Breast epithelium (tissue), 3 donors: ENCODE measurements around the gene GRIK3.

Experiments
- POLR2A ChIP-seq: fragments of 450-650 bp; IDR thresholded peaks from one replicate; pipeline ENCODE4 v1.6.1; 2016; ENCODE audit warnings: antibody characterized with exemption, mild to moderate bottlenecking, moderate library complexity
- TF ChIP-seq, protein P1 (sequence below), 3 donors: fragments of 450-650 bp; IDR thresholded peaks; one replicate each; pipeline ENCODE4 v1.5.1; 2016 to 2017; ENCODE audit warnings: antibody characterized with exemption in 3 of 3, mild to moderate bottlenecking in 3 of 3, moderate library complexity in 3 of 3

DNA sequence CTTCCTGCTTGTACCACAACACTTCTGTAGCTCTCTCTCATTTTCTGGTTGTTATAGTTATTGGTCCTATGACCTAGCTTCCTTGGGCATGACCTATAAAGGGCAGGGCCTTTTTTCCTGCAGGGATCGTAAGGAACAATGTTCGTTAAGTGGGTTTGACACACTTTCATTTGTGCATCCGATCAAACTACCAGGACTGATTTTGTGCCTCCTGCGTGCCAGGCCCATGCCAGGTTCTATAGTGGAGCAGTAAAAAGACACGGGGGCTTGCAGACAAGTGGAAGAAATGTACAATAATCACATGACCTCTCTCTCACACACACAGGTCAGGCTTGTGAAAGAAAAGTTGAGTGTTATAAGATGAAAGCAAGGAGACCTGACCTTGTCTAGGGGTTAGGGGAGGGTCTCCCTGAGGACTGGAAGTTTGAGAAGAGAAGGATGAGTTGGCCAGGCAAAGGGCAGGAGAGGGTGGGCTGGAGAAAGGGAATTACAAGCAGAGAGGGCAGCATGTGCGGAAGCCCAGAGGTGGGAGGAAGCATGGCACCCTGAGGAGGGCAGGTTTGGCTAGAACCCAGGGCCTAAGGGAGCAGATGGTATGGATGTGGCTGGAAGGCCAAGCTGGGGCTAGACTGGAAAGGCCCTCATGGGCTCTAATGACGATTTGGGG, 145.4 kb downstream of the GRIK3 start:
- TF ChIP-seq, protein P1, sequence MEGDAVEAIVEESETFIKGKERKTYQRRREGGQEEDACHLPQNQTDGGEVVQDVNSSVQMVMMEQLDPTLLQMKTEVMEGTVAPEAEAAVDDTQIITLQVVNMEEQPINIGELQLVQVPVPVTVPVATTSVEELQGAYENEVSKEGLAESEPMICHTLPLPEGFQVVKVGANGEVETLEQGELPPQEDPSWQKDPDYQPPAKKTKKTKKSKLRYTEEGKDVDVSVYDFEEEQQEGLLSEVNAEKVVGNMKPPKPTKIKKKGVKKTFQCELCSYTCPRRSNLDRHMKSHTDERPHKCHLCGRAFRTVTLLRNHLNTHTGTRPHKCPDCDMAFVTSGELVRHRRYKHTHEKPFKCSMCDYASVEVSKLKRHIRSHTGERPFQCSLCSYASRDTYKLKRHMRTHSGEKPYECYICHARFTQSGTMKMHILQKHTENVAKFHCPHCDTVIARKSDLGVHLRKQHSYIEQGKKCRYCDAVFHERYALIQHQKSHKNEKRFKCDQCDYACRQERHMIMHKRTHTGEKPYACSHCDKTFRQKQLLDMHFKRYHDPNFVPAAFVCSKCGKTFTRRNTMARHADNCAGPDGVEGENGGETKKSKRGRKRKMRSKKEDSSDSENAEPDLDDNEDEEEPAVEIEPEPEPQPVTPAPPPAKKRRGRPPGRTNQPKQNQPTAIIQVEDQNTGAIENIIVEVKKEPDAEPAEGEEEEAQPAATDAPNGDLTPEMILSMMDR (IDR thresholded peaks at IDR 0.05): no peak
- no peak for TF ChIP-seq POLR2A
